ENCODE data around the gene EXOC3L1. TPM values are rescaled to one million over a fixed set of nuclear protein-coding genes. Genes with fewer than 3 reads are reported as not detected.

EXOC3L1 gene
- total RNA-seq, 2 experiments from 2014 or later, result not detected

DNA sequence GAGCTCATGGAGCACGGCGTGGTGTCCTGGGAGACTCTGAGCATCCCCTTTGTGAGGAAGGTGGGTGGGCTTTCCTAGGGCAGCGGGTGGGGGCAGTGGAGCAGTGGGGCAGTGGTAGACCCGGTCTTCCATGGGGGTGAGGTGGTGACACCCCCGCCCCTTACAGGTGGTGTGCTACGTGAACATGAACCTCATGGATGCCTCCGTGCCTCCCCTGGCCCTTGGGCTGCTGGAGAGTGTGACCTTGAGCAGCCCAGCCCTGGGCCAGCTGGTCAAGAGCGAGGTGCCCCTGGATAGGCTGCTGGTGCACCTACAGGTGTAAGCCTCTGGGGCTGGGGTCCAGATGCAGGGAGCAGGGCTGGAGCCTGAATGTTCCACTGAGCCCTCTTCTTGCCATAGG is 10.6 kb upstream of the EXOC3L1 start:
- Histone ChIP-seq H3K36me3 (ENCODE audit: insufficient read depth, low read length) (peaks cover 86% of the 10 kb centered on the region), H3K9me2 (ENCODE audit: insufficient read depth, low read length) (no peaks in the 10 kb centered on the region), H3K4me3 (ENCODE audit: low read depth, low read length, poor library complexity, severe bottlenecking) (no peak overlapping the region), H3K9me3 (ENCODE audit: low read length) (no peaks in the 10 kb centered on the region), H3K4me2 (ENCODE audit: low read length) (no peak overlapping the region), H4K20me1 (ENCODE audit: insufficient read depth, low read length) (no peaks in the 10 kb centered on the region), H2AFZ (ENCODE audit: low read length) (no peak overlapping the region), H3K4me1 (ENCODE audit: insufficient read depth, low read length, poor library complexity, severe bottlenecking) (no peaks in the 10 kb centered on the region), H3K27ac (ENCODE audit: low read depth, low read length, poor library complexity, severe bottlenecking) (no peak overlapping the region), H3K79me2 (ENCODE audit: insufficient read depth, low read depth, low read length) (no peaks in the 10 kb centered on the region)
- ChIA-PET POLR2A (interaction anchor here (0.6 kb wide), 2 partner anchors 118 to 289 kb away, joined by 3 to 4 read pairs; no protein-coding TSS in a partner anchor), CTCF (ENCODE audit: unreplicated experiment) (no interaction called here)
- BruUV-seq (replicated peaks), result no TSS peak
- intact Hi-C loops (cut with micrococcal nuclease; ENCODE audit: unreplicated experiment), result no loop called here
- no peak for TF ChIP-seq EZH2phosphoT487 (IDR thresholded peaks at IDR 0.05; ENCODE audit: borderline replicate concordance, low read depth, low read length)
- TF ChIP-seq, protein P1, sequence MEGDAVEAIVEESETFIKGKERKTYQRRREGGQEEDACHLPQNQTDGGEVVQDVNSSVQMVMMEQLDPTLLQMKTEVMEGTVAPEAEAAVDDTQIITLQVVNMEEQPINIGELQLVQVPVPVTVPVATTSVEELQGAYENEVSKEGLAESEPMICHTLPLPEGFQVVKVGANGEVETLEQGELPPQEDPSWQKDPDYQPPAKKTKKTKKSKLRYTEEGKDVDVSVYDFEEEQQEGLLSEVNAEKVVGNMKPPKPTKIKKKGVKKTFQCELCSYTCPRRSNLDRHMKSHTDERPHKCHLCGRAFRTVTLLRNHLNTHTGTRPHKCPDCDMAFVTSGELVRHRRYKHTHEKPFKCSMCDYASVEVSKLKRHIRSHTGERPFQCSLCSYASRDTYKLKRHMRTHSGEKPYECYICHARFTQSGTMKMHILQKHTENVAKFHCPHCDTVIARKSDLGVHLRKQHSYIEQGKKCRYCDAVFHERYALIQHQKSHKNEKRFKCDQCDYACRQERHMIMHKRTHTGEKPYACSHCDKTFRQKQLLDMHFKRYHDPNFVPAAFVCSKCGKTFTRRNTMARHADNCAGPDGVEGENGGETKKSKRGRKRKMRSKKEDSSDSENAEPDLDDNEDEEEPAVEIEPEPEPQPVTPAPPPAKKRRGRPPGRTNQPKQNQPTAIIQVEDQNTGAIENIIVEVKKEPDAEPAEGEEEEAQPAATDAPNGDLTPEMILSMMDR (conservative IDR thresholded peaks at IDR 0.05; ENCODE audit: low read length), result no peak
- no peak for DNase-seq (ENCODE audit: low spot score)

DNA sequence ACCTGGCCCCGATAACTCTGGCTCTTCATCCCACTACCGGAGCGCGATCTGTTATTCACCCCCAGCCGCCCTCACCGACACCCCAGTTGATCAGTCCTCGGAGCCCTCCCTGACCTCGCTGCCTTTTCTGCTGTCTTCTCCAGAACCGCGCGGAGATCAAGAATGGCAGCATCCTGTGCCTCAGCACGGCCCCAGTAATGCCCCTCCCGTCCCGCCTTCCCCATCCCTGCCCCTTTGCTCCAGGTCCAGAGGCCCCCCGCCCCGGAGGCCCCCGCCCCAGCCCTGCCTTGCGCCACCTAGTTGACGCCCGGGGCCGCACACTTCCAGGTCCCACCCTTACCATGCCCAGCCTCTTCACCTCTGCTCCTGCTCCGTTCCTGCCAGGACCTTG is 9.9 kb upstream of the EXOC3L1 start:
- Histone ChIP-seq H3K9me2 (ENCODE audit: insufficient read depth, low read length) (no peaks in the 10 kb centered on the region), H3K4me1 (ENCODE audit: insufficient read depth, low read length, poor library complexity, severe bottlenecking) (no peaks in the 10 kb centered on the region), H3K9me3 (ENCODE audit: low read length) (no peaks in the 10 kb centered on the region), H3K4me2 (ENCODE audit: low read length) (no peak overlapping the region), H3K27ac (ENCODE audit: low read depth, low read length, poor library complexity, severe bottlenecking) (no peak overlapping the region), H2AFZ (ENCODE audit: low read length) (no peak overlapping the region), H3K36me3 (ENCODE audit: insufficient read depth, low read length) (peaks cover 93% of the 10 kb centered on the region), H4K20me1 (ENCODE audit: insufficient read depth, low read length) (no peaks in the 10 kb centered on the region), H3K79me2 (ENCODE audit: insufficient read depth, low read depth, low read length) (no peaks in the 10 kb centered on the region), H3K4me3 (ENCODE audit: low read depth, low read length, poor library complexity, severe bottlenecking) (no peak overlapping the region)
- no peak for DNase-seq (ENCODE audit: low spot score)
- intact Hi-C loops (cut with micrococcal nuclease; ENCODE audit: unreplicated experiment), result no loop called here
- ChIA-PET CTCF (ENCODE audit: unreplicated experiment) (no interaction called here), POLR2A (no interaction called here)
- no TSS peak for BruUV-seq (replicated peaks)
- no peak for TF ChIP-seq EZH2phosphoT487 (IDR thresholded peaks at IDR 0.05; ENCODE audit: borderline replicate concordance, low read depth, low read length)
- TF ChIP-seq, protein P1 (conservative IDR thresholded peaks at IDR 0.05; ENCODE audit: low read length), result no peak; the same call in 1 of the 2 replicates

DNA sequence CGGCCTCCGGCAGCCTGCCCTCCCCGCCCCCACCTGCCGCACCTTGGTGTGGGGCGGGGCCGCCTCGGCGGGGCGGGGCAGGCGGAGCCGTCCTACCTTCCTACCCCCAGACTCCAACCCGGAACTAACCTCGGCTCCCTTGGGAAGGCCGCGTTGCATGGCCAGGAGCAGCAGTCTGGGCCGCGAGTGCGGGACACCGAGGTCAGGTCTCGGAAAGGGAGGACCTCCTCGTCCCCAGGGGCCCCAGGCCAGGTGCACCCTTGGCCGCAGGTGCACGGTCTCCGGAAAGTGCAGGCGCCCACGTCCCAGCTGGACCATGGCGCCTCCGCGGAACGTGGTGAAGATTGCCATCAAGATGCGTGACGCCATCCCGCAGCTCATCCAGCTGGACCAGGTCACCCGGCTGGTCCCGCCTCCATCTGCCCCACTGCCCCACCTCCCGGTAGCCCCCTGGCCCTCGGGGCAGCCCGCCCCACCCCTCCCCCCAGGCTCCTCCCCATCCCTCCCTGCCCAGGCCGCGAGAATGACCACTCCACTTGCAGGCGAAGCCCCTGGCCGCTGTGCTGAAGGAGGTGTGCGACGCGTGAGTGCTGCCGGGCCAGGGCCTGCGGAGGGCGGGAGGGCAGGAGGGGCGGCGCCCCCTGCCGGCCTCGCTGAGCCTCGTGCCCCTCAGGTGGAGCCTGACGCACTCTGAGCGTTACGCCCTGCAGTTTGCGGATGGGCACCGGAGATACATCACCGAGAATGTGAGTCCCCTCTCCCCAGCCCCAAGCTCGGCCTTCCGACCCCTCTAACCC is 9.3 kb upstream of the EXOC3L1 start, which contains the start of gene ELMO3:
TSS of gene ELMO3 (plus strand) at position 121 of the 797 bp plus-strand sequence. CDS start at position 317, 196 bp downstream.
- Histone ChIP-seq H3K9me2 (ENCODE audit: insufficient read depth, low read length) (no peaks in the 10 kb centered on the region), H3K4me3 (ENCODE audit: low read depth, low read length, poor library complexity, severe bottlenecking) (no peak within 1 kb of the TSS), H3K9me3 (ENCODE audit: low read length) (no peaks in the 10 kb centered on the region), H4K20me1 (ENCODE audit: insufficient read depth, low read length) (no peaks in the 10 kb centered on the region), H3K4me2 (ENCODE audit: low read length) (no peak within 1 kb of the TSS), H2AFZ (ENCODE audit: low read length) (no peak within 1 kb of the TSS), H3K36me3 (ENCODE audit: insufficient read depth, low read length) (peaks cover 96% of the 10 kb centered on the region), H3K27ac (ENCODE audit: low read depth, low read length, poor library complexity, severe bottlenecking) (no peak within 1 kb of the TSS), H3K4me1 (ENCODE audit: insufficient read depth, low read length, poor library complexity, severe bottlenecking) (peaks cover under 1% of the 10 kb centered on the region), H3K79me2 (ENCODE audit: insufficient read depth, low read depth, low read length) (no peaks in the 10 kb centered on the region)
- intact Hi-C loops (cut with micrococcal nuclease; ENCODE audit: unreplicated experiment), result no loop called here
- no peak for DNase-seq (ENCODE audit: low spot score)
- BruUV-seq (replicated peaks), result no TSS peak
- ChIA-PET CTCF (ENCODE audit: unreplicated experiment) (no interaction called here), POLR2A (no interaction called here)
- TF ChIP-seq EZH2phosphoT487 (IDR thresholded peaks at IDR 0.05; ENCODE audit: borderline replicate concordance, low read depth, low read length), result no peak
- TF ChIP-seq, protein P1 (conservative IDR thresholded peaks at IDR 0.05; ENCODE audit: low read length), result no peak

All from OCI-LY7 (cell line).